Ovary (tissue), 3 donors: Measurements from ENCODE around the gene POC1A.

ENCODE experiments used
- CTCF ChIP-seq, 3 donors: fragments of 450-650 bp in 2 of 3; fragments of 200-600 bp in 1 of 3; IDR thresholded peaks; one replicate each; pipeline versions ENCODE4 v1.5.1 to v1.8.0; 2016 to 2022; ENCODE audit warnings: antibody characterized with exemption in 3 of 3, mild to moderate bottlenecking in 1 of 3
- POLR2A ChIP-seq: fragments of 450-650 bp; IDR thresholded peaks from one replicate; pipeline ENCODE4 v1.6.1; 2017; ENCODE audit warnings: antibody characterized with exemption, mild to moderate bottlenecking, moderate library complexity
- donor health status: DM: no; HTN: no; CAD: no.

- TF ChIP-seq CTCF (IDR thresholded peaks at IDR 0.05), result no peak
- no peak for TF ChIP-seq POLR2A
Observed at GRCh38 chr3:52092891-52093290, 61.3 kb downstream of the POC1A start.
